ENCODE results near the gene UNKL.

Gene UNKL

DNA sequence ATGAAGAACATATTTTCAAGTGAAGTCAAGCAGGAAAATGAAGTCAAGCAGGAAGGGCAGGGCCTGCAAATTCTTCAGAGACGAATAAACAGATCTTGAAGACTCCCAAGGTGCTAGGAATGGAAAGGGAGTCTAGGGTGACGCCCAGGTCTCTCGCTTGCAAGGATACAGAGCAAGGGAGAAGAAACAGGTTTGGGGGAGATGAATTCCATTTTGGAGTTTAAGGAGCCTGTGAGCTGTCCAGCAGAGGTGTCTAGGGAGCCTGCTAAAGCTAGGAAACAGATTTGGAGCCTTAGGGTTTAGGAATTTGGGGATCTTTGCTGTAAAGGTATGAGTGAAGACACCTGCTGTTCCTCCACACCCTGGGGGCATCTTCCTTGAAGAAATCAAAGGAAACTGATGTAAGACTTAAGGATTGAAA, 2.0 kb upstream of the UNKL start:
- DNase-seq (ENCODE audit: low spot score): no peak
- TF ChIP-seq, protein P1, sequence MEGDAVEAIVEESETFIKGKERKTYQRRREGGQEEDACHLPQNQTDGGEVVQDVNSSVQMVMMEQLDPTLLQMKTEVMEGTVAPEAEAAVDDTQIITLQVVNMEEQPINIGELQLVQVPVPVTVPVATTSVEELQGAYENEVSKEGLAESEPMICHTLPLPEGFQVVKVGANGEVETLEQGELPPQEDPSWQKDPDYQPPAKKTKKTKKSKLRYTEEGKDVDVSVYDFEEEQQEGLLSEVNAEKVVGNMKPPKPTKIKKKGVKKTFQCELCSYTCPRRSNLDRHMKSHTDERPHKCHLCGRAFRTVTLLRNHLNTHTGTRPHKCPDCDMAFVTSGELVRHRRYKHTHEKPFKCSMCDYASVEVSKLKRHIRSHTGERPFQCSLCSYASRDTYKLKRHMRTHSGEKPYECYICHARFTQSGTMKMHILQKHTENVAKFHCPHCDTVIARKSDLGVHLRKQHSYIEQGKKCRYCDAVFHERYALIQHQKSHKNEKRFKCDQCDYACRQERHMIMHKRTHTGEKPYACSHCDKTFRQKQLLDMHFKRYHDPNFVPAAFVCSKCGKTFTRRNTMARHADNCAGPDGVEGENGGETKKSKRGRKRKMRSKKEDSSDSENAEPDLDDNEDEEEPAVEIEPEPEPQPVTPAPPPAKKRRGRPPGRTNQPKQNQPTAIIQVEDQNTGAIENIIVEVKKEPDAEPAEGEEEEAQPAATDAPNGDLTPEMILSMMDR (IDR thresholded peaks at IDR 0.05; ENCODE audit: extremely low read depth, insufficient read depth, missing control alignments): no peak
- in situ Hi-C loops (cut with MboI; ENCODE audit: low pct_unique_long_range_greater_than_20kb, low sequenced_read_pairs, unreplicated experiment): no loop called here

DNA sequence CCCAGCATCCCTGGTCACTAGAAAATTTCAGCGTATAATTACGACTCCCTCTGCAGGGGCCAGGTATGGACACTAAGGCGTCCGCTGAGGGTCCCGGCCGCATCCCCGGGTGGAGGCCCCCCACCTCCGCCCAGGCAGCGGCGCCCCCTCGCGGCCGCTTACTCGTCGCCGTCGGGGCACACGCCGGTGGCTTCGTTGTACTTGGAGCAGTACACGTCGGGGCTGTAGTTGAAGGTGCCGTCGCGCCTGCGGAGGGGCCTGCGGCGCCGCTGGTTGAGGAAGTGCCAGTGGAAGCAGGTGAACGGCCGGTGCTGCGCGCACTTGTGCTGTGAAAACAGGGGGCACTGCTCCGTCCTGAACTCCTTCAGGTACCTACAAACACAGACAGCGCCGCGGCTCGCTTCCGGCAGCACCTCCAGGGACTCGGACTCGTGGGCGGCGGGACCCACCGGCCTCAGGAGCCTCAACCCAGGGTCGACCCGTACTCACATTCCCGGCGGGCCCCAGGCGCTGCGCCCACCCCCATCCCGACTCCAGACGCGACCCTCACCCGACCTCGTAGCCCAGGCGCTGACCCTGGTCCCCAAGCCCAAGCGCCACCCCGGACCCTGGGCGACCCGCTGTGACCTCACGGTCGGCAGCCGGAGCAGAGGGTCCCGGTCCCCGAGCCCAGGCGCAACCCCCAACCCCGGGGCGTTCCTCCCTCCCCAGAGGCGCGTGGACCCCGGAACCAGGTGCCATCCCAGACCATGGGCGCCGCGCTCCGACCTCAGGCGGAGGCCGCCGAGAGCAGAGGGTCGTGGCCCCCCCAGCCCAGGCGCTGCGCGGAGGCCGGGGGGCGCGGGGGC, 596 bp downstream of the UNKL start:
- in situ Hi-C loops (cut with MboI; ENCODE audit: low pct_unique_long_range_greater_than_20kb, low sequenced_read_pairs, unreplicated experiment): no loop called here
- DNase-seq (ENCODE audit: low spot score): peak; percentile 81

DNA sequence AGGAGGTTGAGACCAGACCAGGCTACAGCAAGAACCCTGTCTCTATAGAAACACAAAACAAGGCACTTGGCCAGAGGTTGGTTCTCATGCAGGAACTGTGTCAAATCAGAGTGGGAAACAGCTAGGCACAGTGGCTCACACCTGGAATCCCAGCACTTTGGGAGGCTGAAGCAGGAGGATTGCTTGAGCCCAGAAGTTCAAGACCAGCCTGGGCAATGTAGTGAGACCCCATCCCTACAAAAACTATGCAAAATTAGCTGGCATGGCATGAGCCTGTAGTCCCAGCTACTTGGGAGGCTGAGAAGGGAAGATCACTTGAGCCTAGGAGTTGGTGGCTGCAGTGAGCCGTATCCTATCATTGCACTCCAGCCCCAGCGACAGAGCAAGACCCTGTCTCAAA, 1.7 kb downstream of the UNKL start:
- DNase-seq (ENCODE audit: low spot score): no peak
- TF ChIP-seq, protein P1 (IDR thresholded peaks at IDR 0.05; ENCODE audit: extremely low read depth, insufficient read depth, missing control alignments): no peak
- in situ Hi-C loops (cut with MboI; ENCODE audit: low pct_unique_long_range_greater_than_20kb, low sequenced_read_pairs, unreplicated experiment): no loop called here

More for the DNA sequence above, 596 bp downstream of the UNKL start:
- TF ChIP-seq, protein P1 (IDR thresholded peaks at IDR 0.05; ENCODE audit: extremely low read depth, insufficient read depth, missing control alignments): peak; percentile 83

DNA sequence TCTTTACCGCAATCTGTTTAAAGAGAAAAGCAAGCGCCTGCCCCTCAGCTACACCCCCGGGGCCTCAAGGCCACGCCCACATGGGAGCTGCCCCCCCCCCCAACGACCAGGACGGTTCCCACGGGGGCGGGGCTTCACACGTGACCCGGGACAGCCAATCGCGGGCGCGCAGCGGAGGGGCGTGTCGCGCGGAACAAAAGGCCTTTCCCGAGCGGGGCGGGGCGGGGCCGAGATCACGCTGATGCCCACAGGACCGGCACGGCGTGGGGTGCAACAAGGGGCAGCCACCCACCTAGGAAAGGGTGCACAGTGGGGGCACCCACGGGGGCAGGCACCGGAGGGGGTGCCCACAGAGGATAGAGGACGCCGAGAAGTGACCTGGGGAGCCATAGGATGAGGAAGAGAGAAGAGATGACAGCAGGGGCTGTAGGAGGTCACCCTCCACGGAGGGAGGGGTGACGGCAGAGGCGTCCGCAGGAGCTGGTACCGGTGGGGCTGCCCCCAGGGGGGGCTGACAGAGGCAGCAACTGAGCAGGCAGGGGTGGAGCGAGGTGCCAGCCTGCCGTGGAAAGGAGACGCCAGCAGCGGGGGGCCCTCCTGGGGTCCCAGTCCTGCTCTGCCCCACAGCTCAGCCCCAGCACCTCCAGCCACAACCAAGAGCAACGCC, 6.2 kb downstream of the UNKL start:
- in situ Hi-C loops (cut with MboI; ENCODE audit: low pct_unique_long_range_greater_than_20kb, low sequenced_read_pairs, unreplicated experiment): no loop called here
- TF ChIP-seq, protein P1 (IDR thresholded peaks at IDR 0.05; ENCODE audit: extremely low read depth, insufficient read depth, missing control alignments): no peak

DNA sequence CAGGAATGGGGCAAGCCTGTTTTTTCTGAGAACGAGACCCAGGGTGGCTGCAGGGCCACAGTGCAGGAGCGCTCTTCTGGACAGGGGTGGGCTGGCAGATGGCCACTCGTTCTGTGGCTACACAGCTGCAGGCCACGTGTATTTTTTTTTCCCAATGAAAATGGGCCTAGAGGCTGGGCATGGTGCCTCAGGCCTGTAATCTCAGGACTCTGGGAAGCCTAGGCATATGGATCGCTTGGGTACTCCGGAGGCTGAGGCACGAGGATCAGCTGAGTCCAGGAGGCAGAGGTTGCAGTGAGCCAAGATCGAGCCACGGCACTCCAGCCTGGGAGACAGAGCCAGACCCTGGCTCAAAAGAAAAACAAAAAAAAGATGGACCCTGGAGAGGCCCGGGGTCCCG, 6.8 kb downstream of the UNKL start:
- TF ChIP-seq, protein P1 (IDR thresholded peaks at IDR 0.05; ENCODE audit: extremely low read depth, insufficient read depth, missing control alignments): no peak
- in situ Hi-C loops (cut with MboI; ENCODE audit: low pct_unique_long_range_greater_than_20kb, low sequenced_read_pairs, unreplicated experiment): no loop called here
- no peak for DNase-seq (ENCODE audit: low spot score)

More for the DNA sequence above, 6.2 kb downstream of the UNKL start:
- DNase-seq (ENCODE audit: low spot score): peak; percentile 96

DNA sequence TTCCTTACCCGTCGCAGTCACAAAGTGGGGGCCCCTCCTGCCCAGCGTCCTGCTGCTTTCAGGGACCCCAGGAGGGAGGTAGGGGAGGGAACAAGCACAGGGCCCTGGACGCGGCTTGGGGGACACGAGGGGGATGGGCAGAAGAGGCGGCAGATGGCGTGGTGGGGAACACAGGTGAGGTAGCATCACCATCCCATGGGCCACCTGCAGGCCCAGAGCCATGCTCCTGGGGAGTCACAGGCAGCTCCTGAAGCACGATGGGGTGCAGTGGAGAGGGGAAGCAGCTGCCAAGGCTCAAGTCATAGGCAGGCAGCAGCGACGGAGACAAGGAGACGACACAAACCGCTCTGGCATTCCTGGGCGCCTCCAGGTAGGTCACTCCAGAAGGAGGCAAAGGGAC, 10.8 kb downstream of the UNKL start:
- in situ Hi-C loops (cut with MboI; ENCODE audit: low pct_unique_long_range_greater_than_20kb, low sequenced_read_pairs, unreplicated experiment): no loop called here
- TF ChIP-seq, protein P1 (IDR thresholded peaks at IDR 0.05; ENCODE audit: extremely low read depth, insufficient read depth, missing control alignments): no peak
- no peak for DNase-seq (ENCODE audit: low spot score)

All from GM13977 (cell line).